ENCODE data around the gene IFT43.

Gene IFT43

DNA sequence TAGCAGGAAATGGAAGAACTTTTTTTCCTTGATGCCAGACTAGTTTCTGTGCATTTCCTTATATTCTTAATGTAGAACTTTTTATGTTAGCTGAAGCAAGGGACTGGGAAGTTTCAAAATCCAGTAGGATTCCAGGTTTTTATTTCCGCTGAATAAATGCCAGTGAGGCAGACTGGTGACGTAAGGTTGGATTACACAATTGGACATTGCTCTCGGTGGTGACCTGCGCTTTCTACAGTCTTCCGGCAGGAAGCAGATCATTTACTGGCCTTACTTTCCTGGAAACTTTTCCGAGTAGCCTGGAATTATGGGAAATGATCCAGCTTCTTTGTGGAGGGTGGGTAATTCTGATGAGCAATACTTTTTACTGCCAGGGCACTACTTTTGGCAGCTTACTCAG lies 3.6 kb downstream of the IFT43 start:
- no peak overlapping the region for H3K9ac ChIP-seq
- TF ChIP-seq, protein P1, sequence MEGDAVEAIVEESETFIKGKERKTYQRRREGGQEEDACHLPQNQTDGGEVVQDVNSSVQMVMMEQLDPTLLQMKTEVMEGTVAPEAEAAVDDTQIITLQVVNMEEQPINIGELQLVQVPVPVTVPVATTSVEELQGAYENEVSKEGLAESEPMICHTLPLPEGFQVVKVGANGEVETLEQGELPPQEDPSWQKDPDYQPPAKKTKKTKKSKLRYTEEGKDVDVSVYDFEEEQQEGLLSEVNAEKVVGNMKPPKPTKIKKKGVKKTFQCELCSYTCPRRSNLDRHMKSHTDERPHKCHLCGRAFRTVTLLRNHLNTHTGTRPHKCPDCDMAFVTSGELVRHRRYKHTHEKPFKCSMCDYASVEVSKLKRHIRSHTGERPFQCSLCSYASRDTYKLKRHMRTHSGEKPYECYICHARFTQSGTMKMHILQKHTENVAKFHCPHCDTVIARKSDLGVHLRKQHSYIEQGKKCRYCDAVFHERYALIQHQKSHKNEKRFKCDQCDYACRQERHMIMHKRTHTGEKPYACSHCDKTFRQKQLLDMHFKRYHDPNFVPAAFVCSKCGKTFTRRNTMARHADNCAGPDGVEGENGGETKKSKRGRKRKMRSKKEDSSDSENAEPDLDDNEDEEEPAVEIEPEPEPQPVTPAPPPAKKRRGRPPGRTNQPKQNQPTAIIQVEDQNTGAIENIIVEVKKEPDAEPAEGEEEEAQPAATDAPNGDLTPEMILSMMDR (conservative IDR thresholded peaks at IDR 0.05; ENCODE audit: low read depth, low read length): no peak

DNA sequence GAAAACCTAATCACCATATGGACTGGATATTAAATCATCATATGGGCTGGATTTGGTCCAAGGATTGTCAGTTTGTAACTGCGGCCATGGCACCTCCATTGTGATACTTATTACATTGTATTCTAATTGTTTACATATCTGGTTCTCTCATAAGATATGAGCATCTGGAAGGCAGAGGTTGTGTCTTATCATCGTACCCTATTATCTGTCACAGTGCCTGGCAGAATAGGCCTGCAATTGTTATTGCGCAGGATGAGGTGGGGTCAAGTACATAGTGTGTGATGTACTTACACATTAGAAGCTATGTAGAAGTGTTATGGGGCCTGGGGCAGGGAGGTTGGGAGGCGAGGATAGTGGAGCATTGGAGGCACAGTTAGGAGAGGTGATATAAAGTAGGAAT lies 4.7 kb downstream of the IFT43 start:
- H3K79me2 ChIP-seq (ENCODE audit: insufficient read depth, low read depth): no peaks in the 10 kb centered on the region
- no peaks in the 10 kb centered on the region for H3K27me3 ChIP-seq (ENCODE audit: insufficient read depth, low read depth)
- H3K27ac ChIP-seq: no peak overlapping the region
- H4K20me1 ChIP-seq (ENCODE audit: insufficient read depth): no peaks in the 10 kb centered on the region
- H3K9ac ChIP-seq: no peak overlapping the region
- H3K4me1 ChIP-seq (ENCODE audit: low read depth, poor library complexity, severe bottlenecking): peaks cover 24% of the 10 kb centered on the region
- no peak overlapping the region for H3K4me3 ChIP-seq (IDR thresholded peaks at IDR 0.05; ENCODE audit: insufficient read depth, low read depth, low read length)
- H3K36me3 ChIP-seq (ENCODE audit: insufficient read depth): no peaks in the 10 kb centered on the region
- no peak overlapping the region for H3K4me2 ChIP-seq
- H2AFZ ChIP-seq (ENCODE audit: low read depth): no peak overlapping the region
- TF ChIP-seq, protein P1 (conservative IDR thresholded peaks at IDR 0.05; ENCODE audit: low read depth, low read length): no peak

More for the DNA sequence above, 3.6 kb downstream of the IFT43 start:
- Histone ChIP-seq H3K4me2 (no peak overlapping the region), H3K27me3 (ENCODE audit: insufficient read depth, low read depth) (no peaks in the 10 kb centered on the region), H4K20me1 (ENCODE audit: insufficient read depth) (no peaks in the 10 kb centered on the region), H3K36me3 (ENCODE audit: insufficient read depth) (no peaks in the 10 kb centered on the region), H3K4me3 (IDR thresholded peaks at IDR 0.05; ENCODE audit: insufficient read depth, low read depth, low read length) (no peak overlapping the region), H3K79me2 (ENCODE audit: insufficient read depth, low read depth) (no peaks in the 10 kb centered on the region), H3K4me1 (ENCODE audit: low read depth, poor library complexity, severe bottlenecking) (peaks cover 24% of the 10 kb centered on the region), H2AFZ (ENCODE audit: low read depth) (no peak overlapping the region), H3K27ac (no peak overlapping the region)

DNA sequence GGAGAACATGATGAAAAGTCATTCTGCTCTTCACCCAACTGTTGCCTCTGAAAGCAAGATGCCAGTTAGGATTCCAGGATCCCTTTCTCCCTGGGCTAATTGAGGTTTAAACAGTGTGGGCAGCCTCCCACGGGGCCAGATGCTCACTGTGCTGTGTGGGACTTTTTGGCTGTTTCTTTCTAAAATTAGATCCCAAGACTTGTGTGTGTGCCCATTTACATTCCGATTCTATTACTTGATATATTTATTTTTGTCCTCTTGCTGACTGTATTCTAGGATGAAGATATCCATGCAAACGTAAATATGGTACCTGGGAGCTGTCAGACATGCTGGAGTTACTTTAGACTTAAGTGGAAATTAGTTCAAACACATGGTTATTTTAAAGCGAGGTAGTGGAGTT lies 6.2 kb downstream of the IFT43 start:
- Histone ChIP-seq H3K4me3 (IDR thresholded peaks at IDR 0.05; ENCODE audit: insufficient read depth, low read depth, low read length) (no peak overlapping the region), H3K9ac (no peak overlapping the region), H3K27ac (no peak overlapping the region), H2AFZ (ENCODE audit: low read depth) (no peak overlapping the region), H3K27me3 (ENCODE audit: insufficient read depth, low read depth) (no peaks in the 10 kb centered on the region), H4K20me1 (ENCODE audit: insufficient read depth) (no peaks in the 10 kb centered on the region), H3K4me2 (no peak overlapping the region), H3K79me2 (ENCODE audit: insufficient read depth, low read depth) (no peaks in the 10 kb centered on the region), H3K36me3 (ENCODE audit: insufficient read depth) (no peaks in the 10 kb centered on the region), H3K4me1 (ENCODE audit: low read depth, poor library complexity, severe bottlenecking) (peaks cover 20% of the 10 kb centered on the region)
- TF ChIP-seq, protein P1 (conservative IDR thresholded peaks at IDR 0.05; ENCODE audit: low read depth, low read length): no peak

- H3K27ac ChIP-seq: no peak overlapping the region
- no peaks in the 10 kb centered on the region for H3K79me2 ChIP-seq (ENCODE audit: insufficient read depth, low read depth)
- no peak overlapping the region for H3K9ac ChIP-seq
- no peaks in the 10 kb centered on the region for H3K36me3 ChIP-seq (ENCODE audit: insufficient read depth)
- H2AFZ ChIP-seq (ENCODE audit: low read depth): no peak overlapping the region
- H3K4me1 ChIP-seq (ENCODE audit: low read depth, poor library complexity, severe bottlenecking): peaks cover 12% of the 10 kb centered on the region
- no peak overlapping the region for H3K4me3 ChIP-seq (IDR thresholded peaks at IDR 0.05; ENCODE audit: insufficient read depth, low read depth, low read length)
- TF ChIP-seq, protein P1 (conservative IDR thresholded peaks at IDR 0.05; ENCODE audit: low read depth, low read length): no peak
- no peaks in the 10 kb centered on the region for H3K27me3 ChIP-seq (ENCODE audit: insufficient read depth, low read depth)
- H4K20me1 ChIP-seq (ENCODE audit: insufficient read depth): no peaks in the 10 kb centered on the region
- H3K4me2 ChIP-seq: peak overlapping the region; percentile 10; the same call in 1 of the 2 replicates
Observed at GRCh38 chr14:75993567-75994041, 8.0 kb downstream of the IFT43 start.

Data from KMS-11 (cell line).